HG03039 (cell line): ENCODE measurements around the gene SHC2.
"Not testable (repeated sequence)": the region's sequence is repeated elsewhere in the genome, so short reads cannot be mapped to it uniquely, and the experiment has no call there.

Experiments used
- ATAC-seq: cut with Tn5 transposase; IDR thresholded peaks from one replicate; pipeline ENCODE4 v1.9.1; 2021; ENCODE audit warnings: mild to moderate bottlenecking, moderate library complexity; ENCODE audit not compliant: unreplicated experiment

The SHC2 gene

GRCh38 chr19:450912-451481 is 9.8 kb downstream of the SHC2 start:
- ATAC-seq: not testable (repeated sequence)

- ATAC-seq: no peak
Measured at GRCh38 chr19:449916-450315, 10.9 kb downstream of the SHC2 start.

GRCh38 chr19:447816-448560 is 12.8 kb downstream of the SHC2 start:
- no peak for ATAC-seq

- no peak for ATAC-seq
Measured at GRCh38 chr19:447064-447426, 13.8 kb downstream of the SHC2 start.

GRCh38 chr19:444677-445210 is 16.1 kb downstream of the SHC2 start:
- ATAC-seq: no peak

GRCh38 chr19:443005-443404 is 17.8 kb downstream of the SHC2 start:
- ATAC-seq: no peak

GRCh38 chr19:442085-442484 is 18.7 kb downstream of the SHC2 start:
- ATAC-seq: no peak

- ATAC-seq: no peak
Measured at GRCh38 chr19:441213-441836, 19.5 kb downstream of the SHC2 start.

- no peak for ATAC-seq
Measured at GRCh38 chr19:440391-441212, 20.2 kb downstream of the SHC2 start.

- ATAC-seq: no peak
Measured at GRCh38 chr19:439167-439900, 21.5 kb downstream of the SHC2 start.

GRCh38 chr19:438416-438958 is 22.3 kb downstream of the SHC2 start:
- no peak for ATAC-seq

GRCh38 chr19:437041-437440 is 23.8 kb downstream of the SHC2 start:
- ATAC-seq: no peak

GRCh38 chr19:436413-436950 is 24.4 kb downstream of the SHC2 start:
- no peak for ATAC-seq

- no peak for ATAC-seq
Measured at GRCh38 chr19:435707-436412, 25.0 kb downstream of the SHC2 start.

- no peak for ATAC-seq
Measured at GRCh38 chr19:435056-435706, 25.7 kb downstream of the SHC2 start.

GRCh38 chr19:434152-434960 is 26.5 kb downstream of the SHC2 start:
- ATAC-seq: no peak

- no peak for ATAC-seq
Measured at GRCh38 chr19:430701-431100, 30.1 kb downstream of the SHC2 start.

GRCh38 chr19:428149-428548 is 32.7 kb downstream of the SHC2 start:
- ATAC-seq: no peak
